ENCODE results near the gene RDH14. TPM values are rescaled to one million over a fixed set of nuclear protein-coding genes. Genes with fewer than 3 reads are reported as not detected.

RDH14 gene
- total RNA-seq, 1 donor from 2014 or later = 24.8 TPM

- DNase-seq (ENCODE audit: low read depth in 2 of 2) = no peak
Measured at GRCh38 chr2:18522484-18523146, 37.8 kb downstream of the RDH14 start.

DNA sequence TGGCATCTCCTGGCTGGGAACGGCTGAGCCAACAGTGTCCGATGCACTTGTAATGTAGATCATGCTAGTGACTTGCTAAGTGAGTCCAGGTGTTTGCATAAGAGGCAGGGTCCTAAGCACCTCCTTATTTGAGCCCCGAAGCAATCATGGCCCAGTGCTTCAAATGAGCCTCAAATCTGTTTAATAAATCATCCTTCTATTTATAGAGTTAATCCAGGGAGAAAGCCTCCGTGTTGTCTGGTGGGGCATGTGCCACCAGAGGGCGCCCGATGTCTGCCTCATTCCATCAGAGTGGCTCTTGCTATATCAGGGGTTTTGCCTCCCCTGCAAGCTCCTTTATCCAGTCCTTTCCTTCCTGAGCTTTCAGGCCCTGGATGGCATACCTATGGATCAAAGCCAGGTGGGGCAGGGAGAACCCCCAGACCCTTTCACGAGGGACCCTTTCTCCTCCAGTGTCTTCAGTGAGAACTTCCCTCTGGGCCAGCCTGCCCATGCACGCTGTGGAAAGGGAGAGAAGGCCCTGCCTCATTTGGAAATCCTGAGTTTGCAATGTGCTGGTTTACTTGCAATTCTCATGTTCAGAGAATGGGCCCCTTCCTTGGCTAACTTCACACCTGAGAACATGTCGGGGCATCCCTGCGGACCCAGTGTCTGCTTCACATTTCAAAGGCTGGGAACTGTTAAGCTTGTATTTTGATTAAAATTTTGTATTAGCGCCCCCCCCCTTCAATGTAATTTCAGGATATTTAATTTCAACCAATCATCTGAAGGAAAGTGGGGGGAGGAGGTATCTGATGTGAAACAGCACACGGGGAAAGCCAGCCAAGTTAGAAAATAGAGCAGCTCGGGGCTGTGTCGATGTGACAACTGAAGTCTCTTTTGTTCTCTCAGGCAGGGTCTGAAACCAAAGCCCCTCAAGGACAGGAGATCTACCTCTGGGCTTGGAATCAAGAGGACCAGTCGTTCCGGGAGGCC lies 39.7 kb downstream of the RDH14 start:
- DNase-seq (ENCODE audit: low read depth in 2 of 2) = peak; percentile 78 to 85

GRCh38 chr2:18519914-18520450 lies 40.5 kb downstream of the RDH14 start:
- no peak for DNase-seq (ENCODE audit: low read depth in 2 of 2)

DNA sequence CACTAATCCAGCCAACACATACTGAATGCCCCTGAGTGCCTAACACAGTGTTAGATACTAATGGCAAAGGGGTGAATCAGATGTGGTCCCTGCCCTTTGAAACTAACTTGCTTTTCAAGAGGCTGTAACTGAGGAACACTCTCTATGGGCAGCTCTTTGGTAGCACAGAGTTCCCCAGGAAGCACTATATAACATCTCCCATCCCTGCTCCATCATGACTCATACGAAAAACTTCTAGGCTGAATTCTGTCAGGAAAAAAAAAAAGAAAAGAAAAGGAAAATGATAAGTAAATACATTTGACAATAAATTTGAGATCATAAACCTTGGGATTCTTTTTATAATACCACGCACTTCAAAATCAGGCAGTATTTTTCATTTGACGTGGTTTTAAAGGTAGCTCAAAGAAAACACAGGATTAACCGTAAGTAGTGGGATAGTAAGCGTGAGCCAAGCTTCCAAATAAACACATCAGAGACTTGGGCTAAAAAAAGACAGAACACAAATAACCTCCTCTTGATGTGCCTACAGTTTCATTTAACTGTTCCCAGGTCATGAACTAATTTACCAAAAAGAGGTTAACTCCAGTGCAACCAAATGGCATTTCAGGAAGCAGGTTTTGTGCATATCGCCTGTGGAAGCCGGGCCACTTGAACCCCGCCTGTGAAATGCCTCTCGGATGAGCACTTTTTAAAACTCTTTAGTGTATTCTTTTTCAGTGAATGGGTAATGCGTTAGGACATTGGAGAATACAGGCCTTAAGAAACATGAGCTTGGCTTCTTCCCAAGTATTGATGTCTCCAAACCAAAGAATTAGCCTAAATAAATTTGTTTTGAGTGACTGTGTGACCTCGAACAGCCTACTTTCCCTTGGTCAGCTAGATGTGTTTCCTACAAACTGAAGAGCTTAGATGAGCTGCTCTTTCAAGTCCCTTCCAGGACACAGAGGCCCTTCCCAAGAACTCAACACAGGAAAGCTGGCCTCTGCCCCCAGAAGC lies 42.0 kb downstream of the RDH14 start:
- peak in 1 of 2 donors; percentile 51 for DNase-seq (ENCODE audit: low read depth in 2 of 2)

DNA sequence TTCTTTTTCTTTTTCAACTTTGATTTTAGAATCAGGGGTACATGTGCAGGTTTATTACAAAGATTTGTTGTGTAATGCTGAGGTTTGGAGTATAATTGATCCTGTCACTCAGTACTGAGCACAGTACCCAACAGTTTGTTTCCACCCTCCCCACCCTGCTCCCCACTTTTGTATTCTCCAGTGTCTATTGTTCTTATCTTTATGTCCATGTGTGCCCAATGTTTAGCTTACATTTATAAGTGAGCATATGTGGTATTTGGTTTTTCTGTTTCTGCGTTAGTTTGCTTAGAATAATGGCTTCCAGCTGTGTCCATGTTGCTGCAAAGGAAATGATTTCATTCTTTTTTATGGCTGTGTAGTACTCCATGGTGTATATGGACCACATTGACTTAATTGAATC lies 43.1 kb downstream of the RDH14 start:
- no peak for DNase-seq (ENCODE audit: low read depth in 2 of 2)

GRCh38 chr2:18516112-18516511 lies 44.3 kb downstream of the RDH14 start:
- DNase-seq (ENCODE audit: low read depth in 2 of 2) = peak in 1 of 2 donors; percentile 23

GRCh38 chr2:18514526-18515461 lies 45.7 kb downstream of the RDH14 start:
- DNase-seq (ENCODE audit: low read depth in 2 of 2) = no peak

- no peak for DNase-seq (ENCODE audit: low read depth in 2 of 2)
Measured at GRCh38 chr2:18510775-18511174, 49.7 kb downstream of the RDH14 start.

DNA sequence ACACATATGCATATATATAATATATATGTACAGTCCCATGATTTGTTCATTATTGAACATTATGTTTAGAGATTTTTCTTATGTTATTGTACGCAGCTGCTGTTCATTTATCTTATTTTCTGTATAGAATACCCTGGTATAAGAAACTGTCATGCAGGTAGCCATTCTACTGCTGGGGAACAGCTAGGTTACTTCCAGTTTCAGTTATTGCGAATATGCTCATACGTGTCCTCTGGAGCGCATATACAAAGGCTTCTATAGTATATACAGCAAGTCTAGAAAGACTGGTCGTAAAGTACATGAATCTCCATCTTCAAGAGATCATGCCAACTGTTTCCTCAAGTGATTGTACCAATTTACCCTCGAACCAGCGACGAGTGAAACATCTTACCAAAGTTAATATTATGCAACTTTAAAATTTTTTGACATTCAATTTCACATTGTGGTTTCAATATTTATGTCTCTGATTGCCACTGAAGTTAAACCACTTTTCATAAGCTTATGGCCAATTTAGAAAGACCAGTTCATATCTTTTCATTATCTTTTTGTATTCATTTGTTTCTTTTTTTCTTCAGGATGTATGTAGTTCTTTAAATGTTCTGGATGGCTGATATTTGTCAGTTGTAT lies 53.5 kb downstream of the RDH14 start:
- no peak for DNase-seq (ENCODE audit: low read depth in 2 of 2)

GRCh38 chr2:18505703-18506341 lies 54.6 kb downstream of the RDH14 start:
- DNase-seq (ENCODE audit: low read depth in 2 of 2) = no peak

Other genes starting within 250 kb of the RDH14 start
- gene NT5C1B, start 28.9 kb upstream of the RDH14 start, total RNA-seq = not detected in 2 replicates